ENCODE data around the gene CCDC83. TPM values are rescaled to one million over a fixed set of nuclear protein-coding genes. Genes with fewer than 3 reads are reported as not detected.

Gene CCDC83
- total RNA-seq, 1 experiment from 2014 or later: not detected

DNA sequence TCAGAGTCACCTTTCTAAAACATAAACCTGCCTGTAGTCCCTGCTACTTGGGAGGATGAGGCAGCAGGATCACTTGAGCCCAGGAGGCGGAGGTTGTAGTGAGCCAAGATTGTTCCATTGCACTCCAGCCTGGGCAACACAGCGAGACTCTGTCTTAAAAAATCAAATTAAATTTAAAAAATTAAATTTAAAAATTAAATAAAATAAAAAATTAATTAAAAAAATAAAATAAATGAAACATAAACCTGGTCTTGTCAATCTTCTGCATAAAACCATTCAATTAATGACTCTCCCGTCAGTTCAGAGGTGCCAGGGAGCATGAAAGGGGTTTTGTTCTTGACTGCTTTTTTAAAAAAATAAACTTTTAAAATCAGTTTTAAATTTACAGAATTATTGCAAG is 48.6 kb downstream of the CCDC83 start:
- intact Hi-C loops (cut with micrococcal nuclease; ENCODE audit: unreplicated experiment): no loop called here
- no TSS peak for BruUV-seq (replicated peaks)
- Histone ChIP-seq H3F3A (ENCODE audit: insufficient read depth, low read depth) (no peaks in the 10 kb centered on the region), H3K4me2 (no peak overlapping the region), H2AFZ (no peak overlapping the region), H3K4me3 (no peak overlapping the region), H3K9me3 (ENCODE audit: insufficient read depth, low read depth) (no peaks in the 10 kb centered on the region), H3K9me2 (ENCODE audit: insufficient read depth) (peaks cover under 1% of the 10 kb centered on the region; the same call in 1 of the 2 replicates), H3K27ac (no peak overlapping the region), H3K36me3 (ENCODE audit: low read depth) (no peaks in the 10 kb centered on the region), H4K20me1 (ENCODE audit: insufficient read depth) (no peaks in the 10 kb centered on the region), H3K27me3 (ENCODE audit: insufficient read depth, low read depth) (no peaks in the 10 kb centered on the region), H3K79me2 (ENCODE audit: low read depth) (no peaks in the 10 kb centered on the region), H3K4me1 (replicated peaks; ENCODE audit: insufficient read depth) (no peaks in the 10 kb centered on the region)
- no peak for TF ChIP-seq EZH2 (IDR thresholded peaks at IDR 0.05; ENCODE audit: low read depth)
- TF ChIP-seq, protein P1, sequence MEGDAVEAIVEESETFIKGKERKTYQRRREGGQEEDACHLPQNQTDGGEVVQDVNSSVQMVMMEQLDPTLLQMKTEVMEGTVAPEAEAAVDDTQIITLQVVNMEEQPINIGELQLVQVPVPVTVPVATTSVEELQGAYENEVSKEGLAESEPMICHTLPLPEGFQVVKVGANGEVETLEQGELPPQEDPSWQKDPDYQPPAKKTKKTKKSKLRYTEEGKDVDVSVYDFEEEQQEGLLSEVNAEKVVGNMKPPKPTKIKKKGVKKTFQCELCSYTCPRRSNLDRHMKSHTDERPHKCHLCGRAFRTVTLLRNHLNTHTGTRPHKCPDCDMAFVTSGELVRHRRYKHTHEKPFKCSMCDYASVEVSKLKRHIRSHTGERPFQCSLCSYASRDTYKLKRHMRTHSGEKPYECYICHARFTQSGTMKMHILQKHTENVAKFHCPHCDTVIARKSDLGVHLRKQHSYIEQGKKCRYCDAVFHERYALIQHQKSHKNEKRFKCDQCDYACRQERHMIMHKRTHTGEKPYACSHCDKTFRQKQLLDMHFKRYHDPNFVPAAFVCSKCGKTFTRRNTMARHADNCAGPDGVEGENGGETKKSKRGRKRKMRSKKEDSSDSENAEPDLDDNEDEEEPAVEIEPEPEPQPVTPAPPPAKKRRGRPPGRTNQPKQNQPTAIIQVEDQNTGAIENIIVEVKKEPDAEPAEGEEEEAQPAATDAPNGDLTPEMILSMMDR (conservative IDR thresholded peaks at IDR 0.05): no peak
- POLR2A ChIA-PET (ENCODE audit: unreplicated experiment): no interaction called here
- CTCF ChIA-PET: no interaction called here
- no peak for DNase-seq

DNA sequence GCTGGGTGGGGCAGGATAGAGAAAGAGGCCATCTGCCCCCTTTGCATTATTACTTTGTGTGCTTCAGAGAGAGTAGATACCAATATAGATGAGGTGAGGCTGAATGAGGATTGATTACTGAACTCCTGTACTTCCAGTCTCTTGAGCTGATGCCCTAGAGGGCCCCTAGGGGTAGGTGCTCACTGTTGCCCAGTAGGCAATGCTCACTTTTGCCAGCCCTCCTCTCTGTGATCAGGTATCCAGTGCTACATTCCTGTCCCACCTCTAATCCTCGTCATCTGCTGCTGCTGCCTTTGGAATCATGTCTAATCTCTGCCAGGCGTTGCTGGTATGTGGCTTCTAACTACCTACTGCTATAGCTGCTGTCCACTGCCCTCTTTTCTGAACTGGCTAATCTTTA is 57.2 kb downstream of the CCDC83 start:
- Histone ChIP-seq H3K9me2 (ENCODE audit: insufficient read depth) (no peaks in the 10 kb centered on the region; the same call in 1 of the 2 replicates), H3K36me3 (ENCODE audit: low read depth) (no peaks in the 10 kb centered on the region), H3F3A (ENCODE audit: insufficient read depth, low read depth) (no peaks in the 10 kb centered on the region), H2AFZ (no peak overlapping the region), H3K79me2 (ENCODE audit: low read depth) (no peaks in the 10 kb centered on the region), H3K4me1 (replicated peaks; ENCODE audit: insufficient read depth) (no peaks in the 10 kb centered on the region), H3K9me3 (ENCODE audit: insufficient read depth, low read depth) (no peaks in the 10 kb centered on the region), H3K27me3 (ENCODE audit: insufficient read depth, low read depth) (no peaks in the 10 kb centered on the region), H3K27ac (no peak overlapping the region), H4K20me1 (ENCODE audit: insufficient read depth) (no peaks in the 10 kb centered on the region), H3K4me3 (no peak overlapping the region), H3K4me2 (no peak overlapping the region)
- intact Hi-C loops (cut with micrococcal nuclease; ENCODE audit: unreplicated experiment): no loop called here
- TF ChIP-seq, protein P1 (conservative IDR thresholded peaks at IDR 0.05): no peak
- TF ChIP-seq EZH2 (IDR thresholded peaks at IDR 0.05; ENCODE audit: low read depth): no peak
- no TSS peak for BruUV-seq (replicated peaks)
- POLR2A ChIA-PET (ENCODE audit: unreplicated experiment): no interaction called here
- DNase-seq: no peak
- CTCF ChIA-PET: no interaction called here

DNA sequence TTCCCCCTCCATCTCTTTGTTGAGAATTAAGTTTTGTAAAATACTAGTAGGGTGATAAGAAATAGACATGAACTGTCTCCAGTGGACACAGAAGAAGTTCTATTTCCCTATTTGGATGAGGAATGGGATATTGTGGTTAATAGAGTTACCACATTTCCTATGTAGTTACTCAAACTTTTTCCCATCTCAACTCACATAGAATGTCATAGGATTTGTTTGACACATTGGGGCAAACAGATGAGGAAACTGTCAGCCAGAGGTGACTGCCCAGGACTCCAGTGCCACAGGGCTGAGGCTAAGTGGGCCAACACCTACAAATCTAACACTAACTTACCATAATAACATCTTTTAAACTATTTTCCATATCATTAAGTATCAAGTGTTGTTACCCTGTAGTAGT is 58.3 kb downstream of the CCDC83 start:
- Histone ChIP-seq H3K79me2 (ENCODE audit: low read depth) (no peaks in the 10 kb centered on the region), H3K4me3 (no peak overlapping the region), H3K4me2 (no peak overlapping the region), H3K4me1 (replicated peaks; ENCODE audit: insufficient read depth) (no peaks in the 10 kb centered on the region), H3F3A (ENCODE audit: insufficient read depth, low read depth) (no peaks in the 10 kb centered on the region), H3K27ac (no peak overlapping the region), H2AFZ (no peak overlapping the region), H4K20me1 (ENCODE audit: insufficient read depth) (no peaks in the 10 kb centered on the region), H3K9me3 (ENCODE audit: insufficient read depth, low read depth) (no peaks in the 10 kb centered on the region), H3K36me3 (ENCODE audit: low read depth) (no peaks in the 10 kb centered on the region), H3K27me3 (ENCODE audit: insufficient read depth, low read depth) (no peaks in the 10 kb centered on the region), H3K9me2 (ENCODE audit: insufficient read depth) (no peaks in the 10 kb centered on the region; the same call in 1 of the 2 replicates)
- no TSS peak for BruUV-seq (replicated peaks)
- POLR2A ChIA-PET (ENCODE audit: unreplicated experiment): no interaction called here
- CTCF ChIA-PET: no interaction called here
- intact Hi-C loops (cut with micrococcal nuclease; ENCODE audit: unreplicated experiment): no loop called here
- TF ChIP-seq EZH2 (IDR thresholded peaks at IDR 0.05; ENCODE audit: low read depth): no peak
- TF ChIP-seq, protein P1 (conservative IDR thresholded peaks at IDR 0.05): no peak
- DNase-seq: no peak

All from PC-9 (cell line).